PC-3 (cell line): Measurements from ENCODE around the gene SF3A1. TPM values are rescaled to one million over a fixed set of nuclear protein-coding genes. Genes with fewer than 3 reads are reported as not detected.

Source experiments
- ATAC-seq: fragments of 200-7000 bp; cut with Tn5 transposase; 2 replicates; pipeline ENCODE4 v1.9.1; 2020; ENCODE audit warnings: mild to moderate bottlenecking, moderate library complexity
- BruUV-seq: library from RNA; stranded (reverse); fragments of 400-500 nt; replicated peaks from 2 replicates; lab custom pipeline; 2021; lab: Mats Ljungman, UMichigan
- CTCF ChIA-PET: fragments of 300-600 bp; sonication (Branson Sonifier 250); formaldehyde crosslinking; loops from one replicate; lab custom pipeline; 2022; ENCODE audit warnings: antibody characterized with exemption; lab: Charles Lee
- POLR2A ChIA-PET: fragments of 300-600 bp; sonication (Branson Sonifier 250); formaldehyde crosslinking; loops from one replicate; lab custom pipeline; 2022; ENCODE audit warnings: antibody characterized with exemption; ENCODE audit not compliant: unreplicated experiment; lab: Charles Lee
- DNase-seq: peaks from one replicate; pipeline ENCODE4 v3.0.0-alpha.2; 2015
- H2AFZ ChIP-seq: fragments of 300-600 bp; sonication (generic); 2 replicates; pipeline ENCODE4 v1.6.0; 2016; ENCODE audit warnings: antibody characterized with exemption, low read length
- H3F3A ChIP-seq: fragments of 300-600 bp; sonication (generic); one replicate; pipeline ENCODE4 v1.6.0; 2017; ENCODE audit warnings: antibody characterized with exemption, low read length, control low read depth, mild to moderate bottlenecking; ENCODE audit not compliant: unreplicated experiment
- H3K27ac ChIP-seq: fragments of 300-600 bp; sonication (generic); 2 replicates; pipeline ENCODE4 v1.5.1; 2016; ENCODE audit warnings: mild to moderate bottlenecking, low read length
- H3K27me3 ChIP-seq: fragments of 300-600 bp; sonication (generic); 2 replicates; pipeline ENCODE4 v1.6.1; 2016; ENCODE audit warnings: low read length, mixed read lengths
- H3K36me3 ChIP-seq: fragments of 300-600 bp; sonication (generic); 2 replicates; pipeline ENCODE4 v1.6.1; 2016; ENCODE audit warnings: low read depth, mixed run types, low read length, mixed read lengths
- H3K4me1 ChIP-seq: fragments of 300-600 bp; sonication (generic); 2 replicates; pipeline ENCODE4 v1.5.1; 2016; ENCODE audit warnings: low read length; ENCODE audit not compliant: insufficient read depth
- H3K4me2 ChIP-seq: fragments of 300-600 bp; sonication (generic); 2 replicates; pipeline ENCODE4 v1.6.0; 2016; ENCODE audit warnings: low read length
- H3K4me3 ChIP-seq: fragments of 300-600 bp; sonication (generic); 2 replicates; pipeline ENCODE4 v1.5.1; 2016; ENCODE audit warnings: mild to moderate bottlenecking, low read length, mixed read lengths
- H3K79me2 ChIP-seq: fragments of 300-600 bp; sonication (generic); 2 replicates; pipeline ENCODE4 v1.6.1; 2017; ENCODE audit warnings: low read length, mixed read lengths
- H3K9ac ChIP-seq: fragments of 300-600 bp; sonication (generic); 2 replicates; pipeline ENCODE4 v1.6.0; 2016; ENCODE audit warnings: mild to moderate bottlenecking, low read length
- H3K9me2 ChIP-seq: fragments of 300-600 bp; sonication (generic); replicated peaks from 2 replicates; pipeline ENCODE4 v1.6.1; 2016; ENCODE audit warnings: mixed run types, low read length, mixed read lengths
- H3K9me3 ChIP-seq: fragments of 300-600 bp; sonication (generic); 2 replicates; pipeline ENCODE4 v1.6.1; 2016; ENCODE audit warnings: low read length, mixed read lengths
- H4K20me1 ChIP-seq: fragments of 300-600 bp; sonication (generic); 2 replicates; pipeline ENCODE4 v1.6.1; 2016; ENCODE audit warnings: low read length, mixed read lengths
- CTCF ChIP-seq: fragments of 300-600 bp; sonication (generic); conservative IDR thresholded peaks from 2 replicates; pipeline ENCODE4 v1.5.1; 2017; ENCODE audit warnings: antibody characterized with exemption, low read depth, mild to moderate bottlenecking, low read length
- EZH2 ChIP-seq: fragments of 300-600 bp; sonication (generic); IDR thresholded peaks from one replicate; pipeline ENCODE4 v1.6.1; 2017; ENCODE audit warnings: antibody characterized with exemption, mild to moderate bottlenecking, low read length; ENCODE audit not compliant: unreplicated experiment
- EZH2phosphoT487 ChIP-seq: fragments of 300-600 bp; sonication (generic); IDR thresholded peaks from 2 replicates; pipeline ENCODE4 v1.6.1; 2018; ENCODE audit warnings: mild to moderate bottlenecking, antibody characterized with exemption, low read length, borderline replicate concordance
- intact Hi-C: fragments of 100-400 bp; cut with micrococcal nuclease; formaldehyde crosslinking; loops from 2 replicates; pipeline ENCODE4 v1.9.0; 2023
- total RNA-seq: library from RNA; depleted of rRNA; stranded (reverse); fragments of >200 nt; gene quantifications from 2 replicates; pipeline ENCODE4 v1.2.3, GENCODE V29; 2014

The SF3A1 gene
- total RNA-seq, 1 experiment from 2014 or later: 59.2 TPM

- Histone ChIP-seq H3K27ac (peak overlapping the region; percentile 8; the same call in 1 of the 2 replicates), H3K4me3 (no peak overlapping the region), H3K9me2 (no peaks in the 10 kb centered on the region), H3K9me3 (no peaks in the 10 kb centered on the region), H3K79me2 (0 out of 2 replicates have a peak, but pooled peaks cover 3% of the 10 kb centered on the region), H4K20me1 (no peaks in the 10 kb centered on the region), H3K27me3 (no peaks in the 10 kb centered on the region), H2AFZ (no peak overlapping the region), H3F3A (no peaks in the 10 kb centered on the region), H3K36me3 (peaks cover 3% of the 10 kb centered on the region; the same call in 1 of the 2 replicates), H3K4me2 (no peak overlapping the region), H3K9ac (no peak overlapping the region), H3K4me1 (peaks cover 25% of the 10 kb centered on the region)
- TF ChIP-seq CTCF (no peak), EZH2phosphoT487 (no peak), EZH2 (no peak)
- POLR2A ChIA-PET: no interaction called here
- no peak for ATAC-seq
- BruUV-seq: no TSS peak
- intact Hi-C loops: no loop called here
- CTCF ChIA-PET: interaction anchor here (1.6 kb wide), 1 partner anchor 96 kb away, joined by 7 read pairs; the partner anchor contains the start of gene RNF215
- DNase-seq: peak; percentile 62
Observed at GRCh38 chr22:30291058-30291892, 65.4 kb downstream of the SF3A1 start.

GRCh38 chr22:30290342-30291057, 66.2 kb downstream of the SF3A1 start:
- DNase-seq (peak; percentile 39), ATAC-seq (peak; percentile 14; the same call in 1 of the 2 replicates)
- no TSS peak for BruUV-seq
- POLR2A ChIA-PET: interaction anchor here (0.6 kb wide), 1 partner anchor 36 kb away, joined by 8 read pairs; the partner anchor contains the start of gene TBC1D10A
- no peak overlapping the region for H3K4me2 ChIP-seq
- H4K20me1 ChIP-seq: no peaks in the 10 kb centered on the region
- H3K4me3 ChIP-seq: no peak overlapping the region
- peak overlapping the region; percentile 8; the same call in 1 of the 2 replicates for H3K27ac ChIP-seq
- H2AFZ ChIP-seq: no peak overlapping the region
- no peaks in the 10 kb centered on the region for H3K9me2 ChIP-seq
- H3K9me3 ChIP-seq: no peaks in the 10 kb centered on the region
- H3K27me3 ChIP-seq: no peaks in the 10 kb centered on the region
- no peaks in the 10 kb centered on the region for H3F3A ChIP-seq
- intact Hi-C loops: no loop called here
- CTCF ChIA-PET: interaction anchor here (1.6 kb wide), 1 partner anchor 97 kb away, joined by 7 read pairs; the partner anchor contains the start of gene RNF215
- H3K9ac ChIP-seq: no peak overlapping the region
- peaks cover 3% of the 10 kb centered on the region; the same call in 1 of the 2 replicates for H3K36me3 ChIP-seq
- TF ChIP-seq EZH2phosphoT487 (no peak), EZH2 (no peak), CTCF (no peak)
- H3K4me1 ChIP-seq: peaks cover 25% of the 10 kb centered on the region
- H3K79me2 ChIP-seq: 0 out of 2 replicates have a peak, but pooled peaks cover 3% of the 10 kb centered on the region
